HepG2 (cell line): Measurements from ENCODE around the gene HIPK2. TPM values are rescaled to one million over a fixed set of nuclear protein-coding genes. Genes with fewer than 3 reads are reported as not detected.

Experiments used
- ATAC-seq: fragments of 200-7000 bp; cut with Tn5 transposase; 3 replicates; pipeline ENCODE4 v1.9.1; 2020; ENCODE audit warnings: mild to moderate bottlenecking, moderate library complexity
- BruUV-seq: library from RNA; stranded (reverse); fragments of 400-500 nt; replicated peaks from 2 replicates; lab custom pipeline; 2021; lab: Mats Ljungman, UMichigan
- CTCF ChIA-PET: fragments of 300-600 bp; formaldehyde crosslinking; extraction: SDS; loops from one replicate; lab custom pipeline; 2021; ENCODE audit warnings: low total read pairs, inconsistent platforms, low intra/inter-chr PET ratio; lab: Yijun Ruan, JAX
- POLR2A ChIA-PET: fragments of 350-600 bp; sonication (Branson Sonifier 250); formaldehyde crosslinking; loops from one replicate; lab custom pipeline; 2020; ENCODE audit warnings: antibody characterized with exemption, inconsistent platforms; lab: Yijun Ruan, JAX
- DNase-seq: peaks from one replicate; pipeline ENCODE4 v3.0.0-alpha.2; 2015; ENCODE audit warnings: low spot score
- FAIRE-seq: peaks from 3 replicates; lab custom pipeline; 2011; peaks lifted over from hg19 to GRCh38; lab: Jason Lieb, UNC
- H2AFZ ChIP-seq: one replicate; pipeline ENCODE4 v1.6.1; 2011; ENCODE audit warnings: low read length, inconsistent platforms
- H3K27ac ChIP-seq: fragments of 300-600 bp; 3 replicates; pipeline ENCODE4 v1.8.0; 2011; ENCODE audit warnings: mixed run types, mild to moderate bottlenecking, mixed read lengths, low read length, inconsistent platforms; ENCODE audit not compliant: insufficient read depth; ENCODE audit errors: extremely low read length
- H3K27me3 ChIP-seq, 2 experiments: fragments of 200-600 bp in 1 of 2; 2 replicates in 1 of 2; 3 replicates in 1 of 2; pipeline versions ENCODE4 v1.6.0 to v1.8.0; 2011; ENCODE audit warnings: low read length in 2 of 2, mild to moderate bottlenecking in 2 of 2, moderate library complexity in 2 of 2, inconsistent platforms in 1 of 2; ENCODE audit not compliant: insufficient read depth in 2 of 2, control insufficient read depth in 1 of 2
- H3K36me3 ChIP-seq, 2 experiments: fragments of 200-600 bp in 1 of 2; replicated peaks in 1 of 2; 2 replicates in 1 of 2; 3 replicates in 1 of 2; pipeline versions ENCODE4 v1.5.1 to v1.8.0; 2011; ENCODE audit warnings: low read length in 2 of 2, inconsistent platforms in 1 of 2; ENCODE audit not compliant: insufficient read depth in 2 of 2, control insufficient read depth in 1 of 2
- H3K4me1 ChIP-seq: 2 replicates; pipeline ENCODE4 v1.5.1; 2012; ENCODE audit warnings: low read length, inconsistent platforms; ENCODE audit not compliant: insufficient read depth
- H3K4me2 ChIP-seq: 2 replicates; pipeline ENCODE4 v1.6.0; 2011; ENCODE audit warnings: low read depth, low read length, inconsistent platforms
- H3K4me3 ChIP-seq, 3 experiments: fragments of 200-600 bp in 1 of 3; sonication (generic), shearing (Covaris generic) in 1 of 3; replicated peaks in 1 of 3; 2 replicates each; pipeline ENCODE4 v1.5.1; 2011 to 2016; ENCODE audit warnings: low read length in 3 of 3, inconsistent platforms in 2 of 3, low read depth in 2 of 3, mild to moderate bottlenecking in 2 of 3, control low read depth in 1 of 3, mixed read lengths in 1 of 3; ENCODE audit not compliant: insufficient read depth in 1 of 3
- H3K79me2 ChIP-seq: one replicate; pipeline ENCODE4 v1.6.1; 2011; ENCODE audit warnings: low read length, inconsistent platforms; ENCODE audit not compliant: insufficient read depth
- H3K9ac ChIP-seq: 2 replicates; pipeline ENCODE4 v1.6.0; 2011; ENCODE audit warnings: mild to moderate bottlenecking, low read depth, low read length, inconsistent platforms; ENCODE audit not compliant: insufficient read depth
- H3K9me3 ChIP-seq: 2 replicates; pipeline ENCODE4 v1.5.1; 2012; ENCODE audit warnings: mild to moderate bottlenecking, low read length
- H4K20me1 ChIP-seq: 2 replicates; pipeline ENCODE4 v1.6.0; 2011; ENCODE audit warnings: inconsistent platforms, mild to moderate bottlenecking, low read length, moderate library complexity; ENCODE audit not compliant: insufficient read depth
- BRF2 ChIP-seq: sonication (generic); formaldehyde crosslinking; IDR thresholded peaks from 2 replicates; pipeline ENCODE4 v1.8.1; 2022; ENCODE audit warnings: mild to moderate bottlenecking, missing genetic modification reagents
- FOXO4 ChIP-seq: sonication (generic); formaldehyde crosslinking; conservative IDR thresholded peaks from 2 replicates; pipeline ENCODE4 v1.8.1; 2023; ENCODE audit warnings: missing genetic modification reagents
- MTF2 ChIP-seq: sonication (generic); formaldehyde crosslinking; IDR thresholded peaks from 2 replicates; pipeline ENCODE4 v1.5.0; 2020; ENCODE audit warnings: missing genetic modification reagents, borderline replicate concordance
- NR2F2 ChIP-seq: IDR thresholded peaks from 2 replicates; pipeline ENCODE4 v1.6.1; 2012; ENCODE audit warnings: low read depth, inconsistent platforms, borderline replicate concordance
- PHF20 ChIP-seq: sonication (generic); formaldehyde crosslinking; IDR thresholded peaks from 2 replicates; pipeline ENCODE4 v1.5.0; 2020; ENCODE audit warnings: mild to moderate bottlenecking, missing genetic modification reagents
- PRDM4 ChIP-seq: sonication (generic); formaldehyde crosslinking; IDR thresholded peaks from 2 replicates; pipeline ENCODE4 v1.9.0; 2021; ENCODE audit warnings: missing genetic modification reagents, borderline replicate concordance
- ZFYVE20 ChIP-seq: sonication (generic); formaldehyde crosslinking; IDR thresholded peaks from 2 replicates; pipeline ENCODE4 v1.8.0; 2023; ENCODE audit warnings: low read depth, mild to moderate bottlenecking, moderate library complexity, missing genetic modification reagents, borderline replicate concordance
- ZNF124 ChIP-seq: sonication (generic); formaldehyde crosslinking; IDR thresholded peaks from 2 replicates; pipeline ENCODE4 v1.4.0; 2020; ENCODE audit warnings: missing genetic modification reagents
- WGBS: methylation state at CpG from one replicate; pipeline ENCODE4 v1.1.6; 2017; ENCODE audit warnings: low lambda C conversion rate; 5-methylcytosine and 5-hydroxymethylcytosine counted together
- in situ Hi-C: cut with HindIII; loops from 2 replicates; pipeline ENCODE4 v1.10.0; 2017; ENCODE audit warnings: low pct_unique_long_range_greater_than_20kb; ENCODE audit not compliant: extremely low pct_ligation_motif_present
- intact Hi-C: fragments of 100-400 bp; cut with micrococcal nuclease; formaldehyde crosslinking; loops from one replicate; pipeline ENCODE4 v1.10.0; 2022; ENCODE audit not compliant: unreplicated experiment
- polyA plus RNA-seq, 8 experiments: library from polyadenylated mRNA; depleted of rRNA in 3 of 8; stranded (reverse) in 7 of 8; unstranded in 1 of 8; fragments of >200 nt; fragmentation: Illumina TruSeq in 4 of 8; extraction: Trizol in 4 of 8; gene quantifications; 2 replicates each; pipeline versions ENCODE4 v1.2.1 to v1.2.3, GENCODE V29; 2011 to 2016; ENCODE audit warnings: low read depth in 4 of 8, missing spikeins in 1 of 8, mixed read lengths in 1 of 8; ENCODE audit not compliant: insufficient read depth in 1 of 8
- total RNA-seq, 5 experiments: library from RNA; depleted of rRNA; stranded (reverse); fragments of >200 nt; fragmentation: Illumina TruSeq; extraction: Trizol; gene quantifications; 2 replicates each; pipeline ENCODE4 v1.2.3, GENCODE V29; 2016; ENCODE audit warnings: low read depth in 1 of 5

The HIPK2 gene
- total and polyA plus RNA-seq, 2 of the 13 experiments (the other 11 are each of a cell fraction or from before 2014, with no cell fraction given) = 14.4 to 20.2 TPM

GRCh38 chr7:139674341-139674740 lies 103.5 kb downstream of the HIPK2 start:
- Histone ChIP-seq H3K9ac (peak overlapping the region; percentile 9; the same call in 1 of the 2 replicates), H3K9me3 (no peaks in the 10 kb centered on the region), H3K27me3 (no peaks in the 10 kb centered on the region), H3K4me3 (peak overlapping the region in 1 of 3 experiments; percentile 12; a peak in 1 of 6 replicates), H3K27ac (peak overlapping the region; percentile 87), H3K4me1 (peaks cover 67% of the 10 kb centered on the region), H3K4me2 (no peak overlapping the region), H2AFZ (no peak overlapping the region), H4K20me1 (no peaks in the 10 kb centered on the region)
- no TSS peak for BruUV-seq
- DNase-seq (no peak), FAIRE-seq (no peak), ATAC-seq (no peak)
- in situ Hi-C loops = no loop called here
- intact Hi-C loops = loop anchor here (2.0 kb wide), 1 partner anchor 66 kb away; no protein-coding TSS in a partner anchor
- TF ChIP-seq ZNF124 (0 out of 2 replicates have a peak, but pooled peaks have one; percentile 6), MTF2 (0 out of 2 replicates have a peak, but pooled peaks have one; percentile 10), FOXO4 (CRISPR knock-in tag) (0 out of 2 replicates have a peak, but pooled peaks have one; percentile 43), PHF20 (no peak), ZFYVE20 (CRISPR knock-in tag) (no peak), PRDM4 (CRISPR knock-in tag) (no peak), NR2F2 (no peak), BRF2 (no peak)
- TF ChIP-seq, all 625 proteins: peak for 3
- ChIA-PET POLR2A (interaction anchor here (0.6 to 3.3 kb wide), 4 partner anchors 12 to 315 kb away, joined by 3 to 15 read pairs (median 6); partner anchors contain the start of gene LUC7L2), CTCF (no interaction called here)
- WGBS = 94% methylated on average over 10 of the region's 10 CpGs
- peaks cover 1 to 9% of the 10 kb centered on the region in 2 experiments; a peak in 2 of 5 replicates for H3K36me3 ChIP-seq
- peaks cover 14% of the 10 kb centered on the region for H3K79me2 ChIP-seq
